AG09309 (cell line): Measurements from ENCODE around the gene DDX42.
"Not testable (repeated sequence)": the region's sequence is repeated elsewhere in the genome, so short reads cannot be mapped to it uniquely, and the experiment has no call there.

Experiments
- DNase-seq: peaks from one replicate; pipeline ENCODE4 v3.0.0-alpha.2; 2010; ENCODE audit warnings: low read depth
- H3K4me3 ChIP-seq: 2 replicates; pipeline ENCODE4 v1.5.1; 2011; ENCODE audit warnings: mild to moderate bottlenecking, low read depth, low read length, moderate library complexity; ENCODE audit not compliant: control insufficient read depth
- CTCF ChIP-seq: IDR thresholded peaks from 2 replicates; pipeline ENCODE4 v1.5.1; 2011; ENCODE audit warnings: mild to moderate bottlenecking, low read depth, low read length, inconsistent platforms; ENCODE audit not compliant: insufficient read depth, control insufficient read depth; ENCODE audit errors: missing control alignments

DDX42 gene

GRCh38 chr17:63859257-63859656, 85.3 kb downstream of the DDX42 start:
- DNase-seq, result no peak
- H3K4me3 ChIP-seq, result no peak overlapping the region
- no peak for TF ChIP-seq CTCF

GRCh38 chr17:63866625-63867024, 92.7 kb downstream of the DDX42 start:
- peak; percentile 20 for TF ChIP-seq CTCF
- H3K4me3 ChIP-seq, DNase-seq: not testable (repeated sequence)
